Adipocyte (in vitro differentiated cells): ENCODE data around the gene INPP5B.
"Not testable (repeated sequence)": the region's sequence is repeated elsewhere in the genome, so short reads cannot be mapped to it uniquely, and the experiment has no call there.

ENCODE experiments used
- DNase-seq: peaks from one replicate; pipeline ENCODE4 v3.0.0-alpha.2; 2015; ENCODE audit warnings: low read depth
- H3K27me3 ChIP-seq: replicated peaks from 2 replicates; pipeline ENCODE4 v1.7.0; 2013; ENCODE audit warnings: mild to moderate bottlenecking, low read length, moderate library complexity; ENCODE audit not compliant: control insufficient read depth, insufficient read depth
- H3K36me3 ChIP-seq: 2 replicates; pipeline ENCODE4 v1.7.0; 2013; ENCODE audit warnings: low read length, mild to moderate bottlenecking, moderate library complexity; ENCODE audit not compliant: control insufficient read depth, insufficient read depth, severe bottlenecking
- H3K4me1 ChIP-seq: 2 replicates; pipeline ENCODE4 v1.7.0; 2013; ENCODE audit warnings: mild to moderate bottlenecking, low read length, moderate library complexity; ENCODE audit not compliant: control insufficient read depth, insufficient read depth
- H3K4me3 ChIP-seq: 2 replicates; pipeline ENCODE4 v1.7.0; 2013; ENCODE audit warnings: mild to moderate bottlenecking, low read length, moderate library complexity
- H3K9ac ChIP-seq: 2 replicates; pipeline ENCODE4 v1.7.0; 2013; ENCODE audit warnings: mild to moderate bottlenecking, low read length, moderate library complexity
- H3K9me3 ChIP-seq: 2 replicates; pipeline ENCODE4 v1.7.0; 2013; ENCODE audit warnings: mild to moderate bottlenecking, low read length, moderate library complexity; ENCODE audit not compliant: control insufficient read depth

INPP5B gene

GRCh38 chr1:37945743-37946702 lies 830 bp downstream of the INPP5B start:
- H3K4me1 ChIP-seq = peaks cover 12% of the 10 kb centered on the region
- H3K9me3 ChIP-seq = no peaks in the 10 kb centered on the region
- peak; percentile 90 for DNase-seq
- peak overlapping the region; percentile 94 for H3K9ac ChIP-seq
- no peaks in the 10 kb centered on the region for H3K27me3 ChIP-seq
- H3K4me3 ChIP-seq = peak overlapping the region; percentile 87
- H3K36me3 ChIP-seq = peaks cover 28% of the 10 kb centered on the region

DNA sequence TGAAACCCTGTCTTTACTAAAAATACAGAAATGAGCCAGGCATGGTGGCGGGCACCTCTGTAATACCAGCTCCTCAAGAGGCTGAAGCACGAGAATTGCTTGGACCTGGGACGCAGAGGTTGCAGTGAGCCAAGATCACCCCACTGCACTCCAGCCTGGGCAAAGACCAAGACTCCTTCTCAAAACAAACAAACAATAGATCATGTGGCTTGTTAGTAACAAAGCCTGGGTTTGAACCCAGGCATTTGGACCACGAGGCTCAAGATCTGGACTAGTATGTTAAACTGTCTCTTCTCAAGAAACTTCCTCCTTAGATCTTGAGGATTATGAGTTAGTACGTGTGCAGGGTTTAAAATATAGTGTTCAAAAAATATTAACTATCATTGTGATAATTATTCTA lies 1.6 kb downstream of the INPP5B start:
- Histone ChIP-seq H3K4me3 (peak overlapping the region; percentile 87), H3K9me3 (no peaks in the 10 kb centered on the region), H3K9ac (peak overlapping the region; percentile 94), H3K36me3 (peaks cover 36% of the 10 kb centered on the region), H3K27me3 (no peaks in the 10 kb centered on the region), H3K4me1 (peaks cover 12% of the 10 kb centered on the region)
- DNase-seq = no peak

- DNase-seq = no peak
- Histone ChIP-seq H3K4me3 (no peak overlapping the region), H3K27me3 (no peaks in the 10 kb centered on the region), H3K4me1 (peaks cover 12% of the 10 kb centered on the region), H3K9ac (peak overlapping the region; percentile 94), H3K36me3 (peaks cover 40% of the 10 kb centered on the region), H3K9me3 (no peaks in the 10 kb centered on the region)
Measured at GRCh38 chr1:37944816-37945215, 2.0 kb downstream of the INPP5B start.

- H3K4me1 ChIP-seq = peaks cover 12% of the 10 kb centered on the region
- no peak overlapping the region for H3K4me3 ChIP-seq
- H3K9me3 ChIP-seq = no peaks in the 10 kb centered on the region
- no peak overlapping the region for H3K9ac ChIP-seq
- no peak for DNase-seq
- peaks cover 43% of the 10 kb centered on the region for H3K36me3 ChIP-seq
- H3K27me3 ChIP-seq = no peaks in the 10 kb centered on the region
Measured at GRCh38 chr1:37944086-37944763, 2.6 kb downstream of the INPP5B start.

DNA sequence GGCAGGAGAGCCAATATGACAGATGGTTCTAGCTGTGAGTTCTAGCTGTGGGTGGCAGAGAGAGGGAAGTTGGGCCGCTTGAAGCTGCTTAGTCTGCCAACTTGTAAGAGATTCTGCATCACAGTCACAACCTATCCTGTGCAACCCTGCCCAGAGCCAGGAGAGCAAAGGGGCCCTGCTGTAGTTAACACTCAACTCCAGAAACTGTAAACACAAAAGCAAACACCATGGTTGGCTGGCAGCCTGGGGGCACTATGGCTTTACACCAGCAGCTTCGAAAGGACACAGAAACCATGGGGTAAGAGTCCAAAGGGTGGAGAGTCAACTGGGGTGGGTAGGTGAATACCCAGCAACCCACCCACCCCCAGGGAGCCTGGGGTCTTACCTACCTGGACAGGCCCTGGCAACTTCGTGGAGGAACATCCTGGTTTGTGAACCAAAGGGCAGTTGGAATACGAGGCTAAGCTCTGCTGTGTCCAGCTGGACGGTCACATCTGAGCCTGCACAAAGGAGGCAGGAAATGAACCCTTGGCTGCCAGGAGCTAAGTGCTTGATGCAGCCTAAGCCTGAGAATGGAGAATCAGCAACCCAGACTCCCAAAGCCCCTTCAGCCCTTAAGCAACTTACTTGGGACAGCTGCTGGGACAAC lies 6.4 kb downstream of the INPP5B start:
- Histone ChIP-seq H3K27me3 (no peaks in the 10 kb centered on the region), H3K9me3 (no peaks in the 10 kb centered on the region), H3K4me3 (no peak overlapping the region), H3K9ac (no peak overlapping the region), H3K36me3 (peaks cover 67% of the 10 kb centered on the region), H3K4me1 (peaks cover 3% of the 10 kb centered on the region)
- DNase-seq = no peak

DNA sequence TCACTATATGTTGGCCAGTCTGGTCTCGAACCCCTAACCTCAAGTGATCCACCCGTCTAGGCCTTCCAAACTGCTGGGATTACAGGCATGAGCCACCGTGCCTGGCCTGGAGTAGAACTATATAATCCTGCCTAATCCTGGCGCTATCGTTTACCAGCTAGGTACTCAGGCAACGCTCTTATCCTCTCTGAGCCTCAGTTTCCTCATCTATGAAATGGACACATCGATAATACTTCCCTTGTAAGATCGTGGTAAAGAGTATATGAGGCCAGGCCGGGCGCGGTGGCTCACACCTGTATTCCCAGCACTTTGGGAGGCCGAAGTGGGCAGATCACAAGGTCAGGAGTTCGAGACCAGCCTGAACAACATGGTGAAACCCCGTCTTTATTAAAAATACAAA lies 10.1 kb downstream of the INPP5B start:
- H3K4me1 ChIP-seq = peaks cover 14% of the 10 kb centered on the region
- H3K27me3 ChIP-seq, DNase-seq, H3K9me3 ChIP-seq, H3K9ac ChIP-seq, H3K4me3 ChIP-seq: not testable (repeated sequence)
- H3K36me3 ChIP-seq = peaks cover 53% of the 10 kb centered on the region

- H3K4me3 ChIP-seq = no peak overlapping the region
- H3K27me3 ChIP-seq = no peaks in the 10 kb centered on the region
- peak; percentile 40 for DNase-seq
- peaks cover 38% of the 10 kb centered on the region for H3K36me3 ChIP-seq
- peak overlapping the region; percentile 47 for H3K9ac ChIP-seq
- H3K4me1 ChIP-seq = peaks cover 29% of the 10 kb centered on the region
- no peaks in the 10 kb centered on the region for H3K9me3 ChIP-seq
Measured at GRCh38 chr1:37932759-37933158, 14.1 kb downstream of the INPP5B start.

GRCh38 chr1:37931361-37932158 lies 15.3 kb downstream of the INPP5B start:
- peak overlapping the region; percentile 87 for H3K4me3 ChIP-seq
- H3K27me3 ChIP-seq = no peaks in the 10 kb centered on the region
- peaks cover 37% of the 10 kb centered on the region for H3K36me3 ChIP-seq
- peak overlapping the region; percentile 88 for H3K9ac ChIP-seq
- no peaks in the 10 kb centered on the region for H3K9me3 ChIP-seq
- DNase-seq = peak; percentile 98
- peaks cover 32% of the 10 kb centered on the region for H3K4me1 ChIP-seq

DNA sequence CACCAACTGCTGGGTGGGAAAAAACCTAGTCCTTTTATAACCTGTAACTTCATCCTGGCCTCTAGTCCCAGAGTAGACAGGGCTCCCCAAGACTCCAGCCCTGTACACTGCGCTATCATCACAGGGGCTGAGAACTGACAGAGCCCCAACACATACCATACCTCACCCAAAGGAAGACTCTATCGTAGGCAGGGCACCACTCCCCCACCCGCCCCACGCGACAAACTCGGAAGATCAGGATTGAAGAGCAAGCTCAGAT lies 15.8 kb downstream of the INPP5B start:
- H3K4me1 ChIP-seq = peaks cover 37% of the 10 kb centered on the region

DNA sequence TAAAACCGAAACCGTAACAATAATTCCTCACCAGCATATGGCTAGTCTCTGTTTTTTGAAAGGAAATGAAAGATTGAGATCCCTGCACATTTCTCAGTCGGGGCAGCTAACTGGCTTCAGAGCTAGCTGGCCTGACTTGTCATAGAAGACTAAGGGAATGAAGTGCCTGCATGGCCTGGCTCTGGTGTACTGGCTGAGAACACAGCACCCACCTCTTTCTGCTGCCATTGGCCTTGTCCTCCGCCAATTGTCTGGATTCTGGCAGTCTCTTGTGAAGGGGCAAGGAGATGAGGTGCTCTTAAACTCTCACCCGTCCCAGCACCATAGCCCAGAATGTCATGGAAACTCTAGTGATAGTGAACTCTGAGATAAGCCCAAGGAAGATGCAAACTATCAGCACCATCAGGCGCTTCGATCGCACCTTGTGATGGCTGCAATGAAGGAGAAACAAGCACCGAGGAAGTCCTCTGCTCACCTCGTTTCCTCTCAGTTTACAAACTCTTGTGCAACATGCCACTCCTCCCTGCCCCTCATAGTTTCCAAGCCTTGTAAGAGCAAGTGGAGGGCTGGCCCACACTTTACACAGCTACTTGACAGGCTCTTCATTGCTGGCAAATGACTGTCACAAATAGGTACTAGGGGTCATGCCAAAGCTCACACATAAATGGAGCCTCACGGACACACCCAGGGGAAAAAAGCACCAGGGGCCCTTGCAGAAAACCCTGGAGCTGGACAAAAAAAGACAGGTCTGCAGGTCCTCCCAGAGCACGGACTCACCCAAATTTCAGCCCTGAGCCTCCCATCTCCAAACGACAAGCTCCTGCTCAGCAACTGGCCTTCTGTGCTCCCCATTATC lies 16.4 kb downstream of the INPP5B start:
- Histone ChIP-seq H3K36me3 (peaks cover 31% of the 10 kb centered on the region), H3K4me3 (peak overlapping the region; percentile 87), H3K9ac (peak overlapping the region; percentile 88), H3K27me3 (no peaks in the 10 kb centered on the region), H3K4me1 (peaks cover 39% of the 10 kb centered on the region), H3K9me3 (no peaks in the 10 kb centered on the region)
- peak; percentile 59 for DNase-seq

More for the DNA sequence above, 15.8 kb downstream of the INPP5B start:
- Histone ChIP-seq H3K9ac (peak overlapping the region; percentile 88), H3K9me3 (no peaks in the 10 kb centered on the region), H3K4me3 (peak overlapping the region; percentile 87), H3K27me3 (no peaks in the 10 kb centered on the region), H3K36me3 (peaks cover 32% of the 10 kb centered on the region)
- no peak for DNase-seq
